DND-41 (cell line): ENCODE data around the gene ZCCHC14.

ENCODE experiments used
- CTCF ChIP-seq: IDR thresholded peaks from 2 replicates; pipeline ENCODE4 v1.5.1; 2012; ENCODE audit warnings: borderline replicate concordance, low read length, moderate library complexity, mild to moderate bottlenecking; ENCODE audit not compliant: poor library complexity, severe bottlenecking; ENCODE audit errors: extremely low read depth
- EZH2 ChIP-seq: IDR thresholded peaks from 3 replicates; pipeline ENCODE4 v1.6.1; 2012; ENCODE audit warnings: borderline replicate concordance, low read depth, mild to moderate bottlenecking, moderate library complexity, low read length, inconsistent platforms; ENCODE audit not compliant: severe bottlenecking

GRCh38 chr16:87482266-87482665 lies 10.6 kb downstream of the ZCCHC14 start:
- TF ChIP-seq CTCF (no peak), EZH2 (no peak)
